MG63 (cell line): ENCODE results near the gene ST6GALNAC3. TPM values are rescaled to one million over a fixed set of nuclear protein-coding genes. Genes with fewer than 3 reads are reported as not detected.
"Not testable (repeated sequence)": the region's sequence is repeated elsewhere in the genome, so short reads cannot be mapped to it uniquely, and the experiment has no call there.

ENCODE experiments used
- DNase-seq: peaks from one replicate; pipeline ENCODE4 v3.0.0-alpha.2; 2020
- H3K27me3 ChIP-seq: fragments of 250-450 bp; sonication (Bioruptor Pico); 2 replicates; pipeline ENCODE4 v1.5.1; 2020; ENCODE audit warnings: mild to moderate bottlenecking, moderate library complexity
- H3K36me3 ChIP-seq: fragments of 250-450 bp; sonication (Bioruptor Pico); 2 replicates; pipeline ENCODE4 v1.5.1; 2020; ENCODE audit warnings: mild to moderate bottlenecking, moderate library complexity
- H3K4me3 ChIP-seq: fragments of 250-450 bp; sonication (Bioruptor Pico); 2 replicates; pipeline ENCODE4 v1.5.1; 2020; ENCODE audit warnings: mild to moderate bottlenecking, moderate library complexity
- H3K9me3 ChIP-seq: fragments of 250-450 bp; sonication (Bioruptor Pico); 2 replicates; pipeline ENCODE4 v1.5.1; 2020; ENCODE audit warnings: mild to moderate bottlenecking, moderate library complexity
- total RNA-seq: library from RNA; depleted of rRNA; stranded (reverse); fragments of >200 nt; shearing (Covaris generic); gene quantifications from 2 replicates; pipeline ENCODE4 v1.2.3, GENCODE V29; 2014; ENCODE audit warnings: low replicate concordance

Gene ST6GALNAC3
- total RNA-seq, 1 experiment from 2014 or later = 5.5 TPM

GRCh38 chr1:76122271-76122670 lies 47.7 kb downstream of the ST6GALNAC3 start:
- no peak overlapping the region for H3K4me3 ChIP-seq
- no peaks in the 10 kb centered on the region for H3K36me3 ChIP-seq
- no peaks in the 10 kb centered on the region for H3K27me3 ChIP-seq
- DNase-seq = no peak
- H3K9me3 ChIP-seq = no peaks in the 10 kb centered on the region

DNA sequence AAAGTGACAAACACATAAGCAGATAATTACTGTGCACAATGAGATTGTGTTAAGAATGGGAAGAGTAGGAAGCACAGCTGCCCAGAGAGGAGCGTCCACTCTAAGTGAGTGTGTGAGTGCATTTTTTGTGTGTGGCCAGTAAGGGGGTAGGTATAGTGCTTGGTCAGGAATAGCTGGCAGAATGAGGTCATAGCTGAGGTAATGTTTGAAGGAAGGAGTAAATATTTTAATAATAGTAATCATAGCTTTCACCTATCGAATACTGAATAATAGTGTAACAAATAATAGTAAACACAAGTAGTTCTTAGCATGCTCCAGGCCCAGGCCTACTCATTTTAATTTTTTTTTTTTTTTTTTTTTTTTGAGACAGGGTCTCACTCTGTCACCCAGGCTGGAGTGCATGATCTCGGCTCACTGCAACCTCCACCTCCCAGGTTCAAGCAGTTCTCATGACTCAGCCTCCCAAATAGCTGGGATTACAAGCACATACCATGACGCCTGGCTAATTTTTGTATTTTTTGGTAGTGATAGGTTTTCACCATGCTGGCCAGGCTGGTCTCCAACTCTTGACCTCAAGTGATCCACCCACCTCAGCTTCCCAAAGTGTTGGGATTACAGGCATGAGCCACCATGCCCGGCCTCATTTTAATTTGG lies 49.0 kb downstream of the ST6GALNAC3 start:
- H3K9me3 ChIP-seq, H3K36me3 ChIP-seq, H3K27me3 ChIP-seq, H3K4me3 ChIP-seq: not testable (repeated sequence)
- peak; percentile 4 for DNase-seq

GRCh38 chr1:76124196-76124595 lies 49.6 kb downstream of the ST6GALNAC3 start:
- no peak for DNase-seq
- H3K36me3 ChIP-seq = no peaks in the 10 kb centered on the region
- H3K9me3 ChIP-seq = no peaks in the 10 kb centered on the region
- no peaks in the 10 kb centered on the region for H3K27me3 ChIP-seq
- H3K4me3 ChIP-seq = no peak overlapping the region

DNA sequence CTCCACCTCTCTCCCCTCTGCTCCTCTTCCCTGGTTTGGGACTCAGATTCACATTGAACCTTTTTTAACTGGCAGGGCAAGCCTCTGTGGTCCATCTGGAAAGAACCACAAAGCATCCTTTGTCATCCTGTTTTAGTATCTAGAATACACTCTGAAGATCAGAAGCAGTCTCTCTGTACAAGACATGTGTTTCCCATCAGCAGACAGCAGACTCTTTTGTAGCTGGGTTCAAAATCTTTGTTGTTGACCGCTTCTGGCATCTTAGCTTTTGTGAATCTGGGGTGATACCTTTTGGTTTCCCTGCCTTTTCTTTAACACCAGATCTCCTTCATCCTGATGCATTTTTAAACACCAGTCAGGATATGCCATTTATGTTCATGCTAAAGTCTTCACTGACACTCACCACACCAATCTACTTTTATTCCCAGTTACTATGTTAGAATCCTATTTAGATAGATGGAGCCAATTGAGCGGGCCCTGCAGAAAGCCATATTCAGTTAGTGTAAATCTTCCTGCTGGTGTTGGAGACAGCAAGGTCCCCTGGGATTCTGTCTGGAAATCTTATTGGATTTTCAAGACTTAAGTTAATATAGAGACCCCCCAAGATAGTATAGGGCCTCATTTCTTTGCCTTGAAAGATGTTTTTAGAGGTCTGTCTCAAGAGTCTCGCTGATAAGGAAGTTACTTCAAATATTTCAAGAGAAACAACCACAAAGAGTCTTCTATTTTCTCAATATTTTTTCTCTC lies 51.1 kb downstream of the ST6GALNAC3 start:
- DNase-seq = no peak
- Histone ChIP-seq H3K9me3 (no peaks in the 10 kb centered on the region), H3K36me3 (no peaks in the 10 kb centered on the region), H3K27me3 (no peaks in the 10 kb centered on the region), H3K4me3 (no peak overlapping the region)

DNA sequence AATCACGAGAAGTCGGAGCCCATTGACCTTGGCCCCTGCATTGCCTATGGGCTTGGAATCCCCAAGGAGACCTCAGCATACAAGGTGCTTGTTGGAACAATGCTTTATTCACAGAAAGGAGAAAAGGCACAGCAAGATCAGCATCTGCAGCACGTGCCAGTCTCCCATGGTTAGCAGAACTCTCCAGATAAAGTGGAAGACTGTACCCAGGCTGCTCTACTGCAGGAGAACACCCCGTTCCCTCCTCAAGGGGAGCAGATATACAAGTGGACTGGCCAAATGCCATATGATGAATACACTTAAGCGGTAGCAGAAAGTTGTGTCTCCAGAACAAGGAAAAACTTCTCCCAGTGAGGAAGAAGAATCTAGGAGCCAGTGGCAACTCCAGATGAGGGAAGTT lies 53.5 kb downstream of the ST6GALNAC3 start:
- Histone ChIP-seq H3K27me3 (no peaks in the 10 kb centered on the region), H3K4me3 (no peak overlapping the region), H3K36me3 (no peaks in the 10 kb centered on the region), H3K9me3 (no peaks in the 10 kb centered on the region)
- no peak for DNase-seq

DNA sequence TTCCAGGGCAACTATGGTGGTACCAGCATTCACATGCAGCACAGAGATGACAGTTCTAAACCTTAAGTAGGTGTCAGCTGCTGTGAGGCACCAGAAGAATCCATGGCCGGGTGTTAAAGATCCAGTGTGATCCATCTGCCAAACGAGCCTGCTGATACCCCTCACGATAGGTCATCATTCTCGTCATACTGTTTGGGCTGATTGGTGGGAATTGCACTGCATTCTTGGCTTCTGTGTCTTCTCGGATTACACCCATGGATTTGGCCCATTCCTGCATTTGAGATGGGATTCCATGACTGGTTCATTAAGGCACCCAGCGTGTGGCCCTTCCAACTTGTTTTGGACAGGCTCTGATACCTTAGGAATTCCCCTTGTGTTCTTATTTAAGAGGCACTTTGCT lies 55.2 kb downstream of the ST6GALNAC3 start:
- Histone ChIP-seq H3K9me3 (no peaks in the 10 kb centered on the region), H3K27me3 (no peaks in the 10 kb centered on the region)
- no peak for DNase-seq

GRCh38 chr1:76130992-76131391 lies 56.4 kb downstream of the ST6GALNAC3 start:
- Histone ChIP-seq H3K27me3 (no peaks in the 10 kb centered on the region), H3K9me3 (no peaks in the 10 kb centered on the region), H3K36me3 (no peaks in the 10 kb centered on the region), H3K4me3 (no peak overlapping the region)
- no peak for DNase-seq

More for the DNA sequence above, 55.2 kb downstream of the ST6GALNAC3 start:
- H3K4me3 ChIP-seq = no peak overlapping the region
- H3K36me3 ChIP-seq = no peaks in the 10 kb centered on the region

GRCh38 chr1:76133977-76134376 lies 59.4 kb downstream of the ST6GALNAC3 start:
- Histone ChIP-seq H3K4me3 (no peak overlapping the region), H3K9me3 (no peaks in the 10 kb centered on the region), H3K27me3 (no peaks in the 10 kb centered on the region), H3K36me3 (no peaks in the 10 kb centered on the region)
- no peak for DNase-seq

GRCh38 chr1:76135835-76136234 lies 61.3 kb downstream of the ST6GALNAC3 start:
- H3K36me3 ChIP-seq = no peaks in the 10 kb centered on the region
- no peaks in the 10 kb centered on the region for H3K9me3 ChIP-seq
- H3K4me3 ChIP-seq = no peak overlapping the region
- H3K27me3 ChIP-seq = no peaks in the 10 kb centered on the region
- DNase-seq = no peak

DNA sequence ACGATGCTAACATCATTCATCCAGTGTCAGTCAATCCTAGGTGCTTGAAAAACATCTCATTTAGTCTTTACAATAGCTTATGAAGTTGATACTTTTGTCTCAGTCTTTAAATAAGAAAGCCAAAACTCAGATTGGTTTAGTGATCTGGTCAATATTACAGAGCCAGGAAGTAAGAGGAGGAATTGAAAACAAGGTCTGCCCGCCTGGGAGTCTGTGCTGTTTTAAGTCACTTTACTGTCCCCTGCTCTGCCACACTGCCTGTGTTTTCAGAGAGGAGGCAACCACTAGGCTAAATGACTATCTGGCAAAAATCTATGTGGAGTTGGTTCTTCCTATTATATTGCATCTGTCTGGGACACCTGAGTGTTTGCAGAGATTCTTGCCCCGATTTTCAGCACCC lies 62.3 kb downstream of the ST6GALNAC3 start:
- H3K4me3 ChIP-seq = no peak overlapping the region
- H3K9me3 ChIP-seq = no peaks in the 10 kb centered on the region
- H3K36me3 ChIP-seq = no peaks in the 10 kb centered on the region
- no peak for DNase-seq
- H3K27me3 ChIP-seq = no peaks in the 10 kb centered on the region

- Histone ChIP-seq H3K36me3 (no peaks in the 10 kb centered on the region), H3K4me3 (no peak overlapping the region), H3K27me3 (no peaks in the 10 kb centered on the region), H3K9me3 (no peaks in the 10 kb centered on the region)
- DNase-seq = no peak
Measured at GRCh38 chr1:76137746-76138145, 63.2 kb downstream of the ST6GALNAC3 start.

GRCh38 chr1:76138217-76138616 lies 63.7 kb downstream of the ST6GALNAC3 start:
- H3K4me3 ChIP-seq = no peak overlapping the region
- no peaks in the 10 kb centered on the region for H3K9me3 ChIP-seq
- DNase-seq = no peak
- no peaks in the 10 kb centered on the region for H3K36me3 ChIP-seq
- H3K27me3 ChIP-seq = no peaks in the 10 kb centered on the region

DNA sequence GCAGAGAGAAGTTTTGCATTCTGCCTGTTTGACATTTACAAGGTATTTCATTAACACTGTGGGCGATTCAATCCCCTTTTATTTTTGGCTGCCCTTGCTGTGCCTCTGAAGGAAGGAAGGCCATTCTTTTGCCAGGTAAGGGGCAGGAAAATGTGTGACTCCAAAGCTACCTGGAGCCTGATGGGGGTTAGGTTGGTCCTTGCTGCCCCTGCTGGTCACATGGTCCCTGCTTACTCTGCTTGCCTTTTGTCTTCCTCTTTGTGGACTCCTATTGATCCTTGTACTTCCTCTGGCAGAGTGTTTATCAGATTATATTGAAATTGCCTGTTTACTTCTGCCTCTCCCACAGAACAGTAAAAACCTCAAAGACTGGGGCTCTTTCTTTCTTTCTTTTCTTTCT lies 65.7 kb downstream of the ST6GALNAC3 start:
- DNase-seq = no peak
- Histone ChIP-seq H3K27me3 (no peaks in the 10 kb centered on the region), H3K36me3 (no peaks in the 10 kb centered on the region), H3K4me3 (no peak overlapping the region), H3K9me3 (no peaks in the 10 kb centered on the region)

- Histone ChIP-seq H3K9me3 (no peaks in the 10 kb centered on the region), H3K36me3 (no peaks in the 10 kb centered on the region), H3K27me3 (no peaks in the 10 kb centered on the region), H3K4me3 (no peak overlapping the region)
- DNase-seq = no peak
Measured at GRCh38 chr1:76141929-76142328, 67.4 kb downstream of the ST6GALNAC3 start.

GRCh38 chr1:76142771-76143540 lies 68.4 kb downstream of the ST6GALNAC3 start:
- no peak for DNase-seq
- Histone ChIP-seq H3K9me3 (no peaks in the 10 kb centered on the region), H3K36me3 (no peaks in the 10 kb centered on the region), H3K4me3 (no peak overlapping the region), H3K27me3 (no peaks in the 10 kb centered on the region)

- no peaks in the 10 kb centered on the region for H3K36me3 ChIP-seq
- H3K4me3 ChIP-seq = no peak overlapping the region
- no peaks in the 10 kb centered on the region for H3K27me3 ChIP-seq
- no peak for DNase-seq
- no peaks in the 10 kb centered on the region for H3K9me3 ChIP-seq
Measured at GRCh38 chr1:76144247-76144646, 69.7 kb downstream of the ST6GALNAC3 start.

DNA sequence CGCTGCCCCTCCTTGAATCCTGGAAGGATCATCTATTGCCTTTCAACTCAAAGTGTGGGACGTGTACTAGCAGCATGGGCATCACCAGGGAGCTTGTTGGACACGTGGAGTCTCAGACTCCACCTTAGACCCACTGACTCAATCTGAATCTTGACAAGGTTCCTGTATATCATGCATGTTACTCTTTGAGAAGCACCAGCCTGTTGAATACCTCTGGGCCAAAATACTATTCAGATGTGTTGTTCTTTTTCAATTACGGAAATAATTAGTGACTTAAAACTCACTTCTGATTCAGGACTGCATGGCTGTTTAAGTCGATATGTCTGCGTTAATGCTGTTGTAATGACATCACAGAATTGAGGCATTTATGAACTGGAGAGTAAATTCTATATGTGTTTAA lies 70.8 kb downstream of the ST6GALNAC3 start:
- no peak for DNase-seq

More for the DNA sequence above, 70.8 kb downstream of the ST6GALNAC3 start:
- Histone ChIP-seq H3K4me3 (no peak overlapping the region), H3K27me3 (no peaks in the 10 kb centered on the region), H3K9me3 (no peaks in the 10 kb centered on the region), H3K36me3 (no peaks in the 10 kb centered on the region)
